Measurements from ENCODE around the gene RAB40C.

Gene RAB40C

DNA sequence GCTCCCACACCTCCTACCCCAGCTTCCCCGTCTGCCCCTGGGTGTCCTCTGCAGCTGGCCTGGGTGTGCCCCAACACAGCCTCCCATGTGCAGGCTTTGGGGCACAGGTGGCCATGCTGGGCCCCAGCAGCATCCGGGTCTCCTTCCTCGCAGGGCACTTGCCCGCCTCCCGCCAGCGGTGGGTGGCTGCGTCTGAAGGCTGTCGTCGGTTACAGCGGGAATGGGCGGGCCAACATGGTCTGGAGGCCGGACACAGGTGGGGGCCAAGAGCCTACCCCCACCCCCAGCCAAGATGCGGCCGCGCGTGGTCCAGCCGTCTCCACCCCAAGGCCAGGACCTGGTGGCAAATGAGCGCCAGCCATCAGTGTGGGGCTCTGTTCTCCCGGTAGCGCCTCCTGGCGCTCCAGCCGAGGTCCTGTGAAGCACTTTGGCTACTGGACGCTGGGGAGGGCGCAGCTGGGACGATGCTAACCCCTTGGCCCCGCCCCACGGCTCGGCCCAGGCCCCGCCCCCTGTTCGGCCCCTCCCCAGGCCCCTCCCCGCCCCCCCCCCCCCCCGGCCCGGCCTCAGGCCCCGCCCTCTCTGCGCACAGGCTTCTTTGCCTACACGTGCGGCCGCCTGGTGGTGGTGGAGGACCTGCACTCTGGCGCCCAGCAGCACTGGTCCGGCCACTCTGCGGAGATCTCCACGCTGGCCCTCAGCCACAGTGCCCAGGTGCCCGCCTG, 70.8 kb downstream of the RAB40C start:
- peak; percentile 93 for ATAC-seq
- TF ChIP-seq CSDC2 (CRISPR knock-in tag; IDR thresholded peaks at IDR 0.05), result no peak
- peak; percentile 57; the same call in 1 of the 2 replicates for TF ChIP-seq TSHZ2 (CRISPR knock-in tag; IDR thresholded peaks at IDR 0.05)
- TF ChIP-seq PATZ1 (CRISPR knock-in tag; IDR thresholded peaks at IDR 0.05; ENCODE audit: borderline replicate concordance), result peak; percentile 86

GRCh38 chr16:661184-661821, 71.4 kb downstream of the RAB40C start:
- TF ChIP-seq ZNF565 (CRISPR knock-in tag; conservative IDR thresholded peaks at IDR 0.05; ENCODE audit: low read depth) (no peak), ISL1 (CRISPR knock-in tag; IDR thresholded peaks at IDR 0.05) (no peak), RARB (CRISPR knock-in tag; IDR thresholded peaks at IDR 0.05) (no peak), TOX (CRISPR knock-in tag; IDR thresholded peaks at IDR 0.05; ENCODE audit: borderline replicate concordance) (no peak), BACH2 (CRISPR knock-in tag; IDR thresholded peaks at IDR 0.05; ENCODE audit: borderline replicate concordance) (no peak), GLIS3 (CRISPR knock-in tag; IDR thresholded peaks at IDR 0.05) (no peak), PATZ1 (CRISPR knock-in tag; IDR thresholded peaks at IDR 0.05; ENCODE audit: borderline replicate concordance) (no peak)
- peak; percentile 4; the same call in 2 of the 3 replicates for ATAC-seq

- TF ChIP-seq OSR1 (CRISPR knock-in tag; IDR thresholded peaks at IDR 0.05) (no peak), ZNF70 (CRISPR knock-in tag; IDR thresholded peaks at IDR 0.05) (no peak), ZNF565 (CRISPR knock-in tag; conservative IDR thresholded peaks at IDR 0.05; ENCODE audit: low read depth) (no peak), ZFP30 (CRISPR knock-in tag; IDR thresholded peaks at IDR 0.05) (no peak), ZFP3 (CRISPR knock-in tag; IDR thresholded peaks at IDR 0.05) (no peak), ZNF8 (CRISPR knock-in tag; IDR thresholded peaks at IDR 0.05) (no peak), PPARA (CRISPR knock-in tag; IDR thresholded peaks at IDR 0.05; ENCODE audit: borderline replicate concordance) (no peak), ISL1 (CRISPR knock-in tag; IDR thresholded peaks at IDR 0.05) (no peak), TOX (CRISPR knock-in tag; IDR thresholded peaks at IDR 0.05; ENCODE audit: borderline replicate concordance) (no peak), ESRRG (CRISPR knock-in tag; IDR thresholded peaks at IDR 0.05) (no peak), TCF4 (CRISPR knock-in tag; IDR thresholded peaks at IDR 0.05; ENCODE audit: borderline replicate concordance) (no peak), PATZ1 (CRISPR knock-in tag; IDR thresholded peaks at IDR 0.05; ENCODE audit: borderline replicate concordance) (no peak), SNAI2 (CRISPR knock-in tag; IDR thresholded peaks at IDR 0.05) (no peak), ZC3H10 (CRISPR knock-in tag; IDR thresholded peaks at IDR 0.05) (no peak)
- TF ChIP-seq, protein P1, sequence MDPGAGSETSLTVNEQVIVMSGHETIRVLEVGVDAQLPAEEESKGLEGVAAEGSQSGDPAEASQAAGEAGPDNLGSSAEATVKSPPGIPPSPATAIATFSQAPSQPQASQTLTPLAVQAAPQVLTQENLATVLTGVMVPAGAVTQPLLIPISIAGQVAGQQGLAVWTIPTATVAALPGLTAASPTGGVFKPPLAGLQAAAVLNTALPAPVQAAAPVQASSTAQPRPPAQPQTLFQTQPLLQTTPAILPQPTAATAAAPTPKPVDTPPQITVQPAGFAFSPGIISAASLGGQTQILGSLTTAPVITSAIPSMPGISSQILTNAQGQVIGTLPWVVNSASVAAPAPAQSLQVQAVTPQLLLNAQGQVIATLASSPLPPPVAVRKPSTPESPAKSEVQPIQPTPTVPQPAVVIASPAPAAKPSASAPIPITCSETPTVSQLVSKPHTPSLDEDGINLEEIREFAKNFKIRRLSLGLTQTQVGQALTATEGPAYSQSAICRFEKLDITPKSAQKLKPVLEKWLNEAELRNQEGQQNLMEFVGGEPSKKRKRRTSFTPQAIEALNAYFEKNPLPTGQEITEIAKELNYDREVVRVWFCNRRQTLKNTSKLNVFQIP (CRISPR knock-in tag; IDR thresholded peaks at IDR 0.05; ENCODE audit: borderline replicate concordance, low read depth), result no peak
- no peak for ATAC-seq
These were observed 72.2 kb downstream of the RAB40C start for GRCh38 chr16:662095-662494.
